Measurements from ENCODE around the gene RNASEH2A.

Gene RNASEH2A

DNA sequence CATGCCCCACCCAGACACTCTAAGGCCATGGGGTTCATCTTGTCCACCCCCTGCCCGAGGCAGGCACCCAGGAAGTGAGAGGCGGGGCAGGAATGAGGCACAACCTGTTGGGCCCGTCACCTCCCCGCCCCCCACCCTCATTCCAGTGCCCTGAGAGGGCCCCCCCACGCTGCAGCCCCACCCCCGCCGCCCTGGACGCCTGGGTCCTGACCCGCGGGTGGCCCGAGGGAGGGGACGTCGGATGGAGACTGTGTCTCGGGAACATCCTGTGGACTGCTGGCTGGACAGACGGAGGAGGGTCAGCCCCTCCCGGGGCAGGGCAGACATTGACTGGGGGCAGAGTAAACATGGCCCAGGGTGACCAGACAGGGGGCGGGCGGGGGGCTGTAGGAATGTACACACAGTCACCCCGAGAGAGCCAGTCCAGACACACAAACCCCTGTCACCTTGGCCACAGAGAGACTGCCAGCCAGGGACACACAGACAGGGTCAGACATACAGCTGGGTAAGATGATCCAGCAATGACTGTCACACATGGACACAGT, 22.5 kb upstream of the RNASEH2A start:
- no peak for TF ChIP-seq TCF4 (CRISPR knock-in tag; IDR thresholded peaks at IDR 0.05; ENCODE audit: borderline replicate concordance)
- TF ChIP-seq SNAI2 (CRISPR knock-in tag; IDR thresholded peaks at IDR 0.05) = no peak
- no peak for TF ChIP-seq ESRRG (CRISPR knock-in tag; IDR thresholded peaks at IDR 0.05)
- TF ChIP-seq OSR1 (CRISPR knock-in tag; IDR thresholded peaks at IDR 0.05) = no peak
- no peak for TF ChIP-seq ARNTL (CRISPR knock-in tag; IDR thresholded peaks at IDR 0.05; ENCODE audit: borderline replicate concordance, low read depth)
- TF ChIP-seq ZFP3 (CRISPR knock-in tag; IDR thresholded peaks at IDR 0.05) = no peak
- TF ChIP-seq ZNF70 (CRISPR knock-in tag; IDR thresholded peaks at IDR 0.05) = no peak
- no peak for TF ChIP-seq POU6F1 (CRISPR knock-in tag; IDR thresholded peaks at IDR 0.05; ENCODE audit: borderline replicate concordance, low read depth)
- ATAC-seq = no peak

DNA sequence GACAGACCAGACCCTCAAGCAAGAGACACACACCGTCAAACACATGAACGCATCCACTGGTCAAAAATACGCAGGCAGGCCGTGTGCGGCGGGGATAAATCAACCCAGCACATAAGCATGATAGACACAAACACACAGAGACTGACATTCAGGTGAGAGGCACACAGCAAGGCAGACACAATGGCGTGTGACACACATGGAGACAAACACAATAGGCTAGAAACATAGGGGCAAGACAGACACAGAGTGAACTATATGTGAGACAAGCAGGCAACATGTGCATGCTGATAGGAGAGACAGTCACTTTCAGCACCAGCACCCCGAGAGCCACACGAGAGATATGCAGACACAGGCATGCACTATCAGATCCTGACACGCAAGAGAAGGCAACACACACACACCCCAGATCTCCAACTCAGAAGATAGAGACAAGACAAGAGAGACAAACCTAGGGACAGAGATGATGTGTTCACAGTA, 22.0 kb upstream of the RNASEH2A start:
- TF ChIP-seq ARNTL (CRISPR knock-in tag; IDR thresholded peaks at IDR 0.05; ENCODE audit: borderline replicate concordance, low read depth) = no peak
- TF ChIP-seq POU6F1 (CRISPR knock-in tag; IDR thresholded peaks at IDR 0.05; ENCODE audit: borderline replicate concordance, low read depth) = no peak
- no peak for TF ChIP-seq TCF4 (CRISPR knock-in tag; IDR thresholded peaks at IDR 0.05; ENCODE audit: borderline replicate concordance)
- TF ChIP-seq ESRRG (CRISPR knock-in tag; IDR thresholded peaks at IDR 0.05) = no peak
- no peak for TF ChIP-seq ZC3H10 (CRISPR knock-in tag; IDR thresholded peaks at IDR 0.05)

GRCh38 chr19:12784871-12785430, 21.4 kb upstream of the RNASEH2A start:
- ATAC-seq = no peak
- no peak for TF ChIP-seq GLIS3 (CRISPR knock-in tag; IDR thresholded peaks at IDR 0.05)
- TF ChIP-seq ZFP3 (CRISPR knock-in tag; IDR thresholded peaks at IDR 0.05) = no peak
- TF ChIP-seq ZFP30 (CRISPR knock-in tag; IDR thresholded peaks at IDR 0.05) = no peak
- TF ChIP-seq ESRRG (CRISPR knock-in tag; IDR thresholded peaks at IDR 0.05) = no peak
- no peak for TF ChIP-seq ZC3H10 (CRISPR knock-in tag; IDR thresholded peaks at IDR 0.05)
- TF ChIP-seq, protein P1, sequence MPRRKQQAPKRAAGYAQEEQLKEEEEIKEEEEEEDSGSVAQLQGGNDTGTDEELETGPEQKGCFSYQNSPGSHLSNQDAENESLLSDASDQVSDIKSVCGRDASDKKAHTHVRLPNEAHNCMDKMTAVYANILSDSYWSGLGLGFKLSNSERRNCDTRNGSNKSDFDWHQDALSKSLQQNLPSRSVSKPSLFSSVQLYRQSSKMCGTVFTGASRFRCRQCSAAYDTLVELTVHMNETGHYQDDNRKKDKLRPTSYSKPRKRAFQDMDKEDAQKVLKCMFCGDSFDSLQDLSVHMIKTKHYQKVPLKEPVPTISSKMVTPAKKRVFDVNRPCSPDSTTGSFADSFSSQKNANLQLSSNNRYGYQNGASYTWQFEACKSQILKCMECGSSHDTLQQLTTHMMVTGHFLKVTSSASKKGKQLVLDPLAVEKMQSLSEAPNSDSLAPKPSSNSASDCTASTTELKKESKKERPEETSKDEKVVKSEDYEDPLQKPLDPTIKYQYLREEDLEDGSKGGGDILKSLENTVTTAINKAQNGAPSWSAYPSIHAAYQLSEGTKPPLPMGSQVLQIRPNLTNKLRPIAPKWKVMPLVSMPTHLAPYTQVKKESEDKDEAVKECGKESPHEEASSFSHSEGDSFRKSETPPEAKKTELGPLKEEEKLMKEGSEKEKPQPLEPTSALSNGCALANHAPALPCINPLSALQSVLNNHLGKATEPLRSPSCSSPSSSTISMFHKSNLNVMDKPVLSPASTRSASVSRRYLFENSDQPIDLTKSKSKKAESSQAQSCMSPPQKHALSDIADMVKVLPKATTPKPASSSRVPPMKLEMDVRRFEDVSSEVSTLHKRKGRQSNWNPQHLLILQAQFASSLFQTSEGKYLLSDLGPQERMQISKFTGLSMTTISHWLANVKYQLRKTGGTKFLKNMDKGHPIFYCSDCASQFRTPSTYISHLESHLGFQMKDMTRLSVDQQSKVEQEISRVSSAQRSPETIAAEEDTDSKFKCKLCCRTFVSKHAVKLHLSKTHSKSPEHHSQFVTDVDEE (CRISPR knock-in tag; IDR thresholded peaks at IDR 0.05) = no peak
- no peak for TF ChIP-seq TCF4 (CRISPR knock-in tag; IDR thresholded peaks at IDR 0.05; ENCODE audit: borderline replicate concordance)
- no peak for TF ChIP-seq CSDC2 (CRISPR knock-in tag; IDR thresholded peaks at IDR 0.05)
- TF ChIP-seq OSR1 (CRISPR knock-in tag; IDR thresholded peaks at IDR 0.05) = no peak
- TF ChIP-seq RARB (CRISPR knock-in tag; IDR thresholded peaks at IDR 0.05) = no peak

More for the DNA sequence above, 22.0 kb upstream of the RNASEH2A start:
- no peak for ATAC-seq

DNA sequence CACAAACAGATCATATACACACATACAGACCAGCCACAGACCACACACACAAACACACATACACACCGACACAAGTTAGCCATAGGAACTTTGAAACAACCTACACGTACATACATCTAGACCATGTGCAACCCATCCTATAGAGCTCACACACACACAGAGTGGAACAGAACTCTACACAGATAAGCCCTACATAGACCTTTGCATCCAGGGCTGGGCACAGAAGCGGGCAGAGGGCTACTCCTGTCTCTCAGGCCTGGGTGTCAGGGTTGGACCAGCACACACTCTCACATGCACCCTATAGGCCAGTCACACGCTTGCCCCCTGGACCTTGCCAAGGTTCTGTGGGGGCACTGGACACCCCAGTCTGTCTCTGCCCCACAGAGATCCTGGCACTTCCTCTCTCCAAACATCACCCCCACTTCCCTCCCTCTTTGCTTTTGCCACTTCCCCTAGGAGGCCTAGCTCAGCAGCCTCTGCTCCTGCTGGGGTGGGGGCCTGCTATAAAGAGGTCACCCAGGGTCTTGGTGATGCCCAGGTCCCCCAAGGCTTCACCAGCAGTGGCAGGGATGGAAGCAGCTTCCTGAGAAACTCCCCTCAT, 20.9 kb upstream of the RNASEH2A start:
- TF ChIP-seq TOX (CRISPR knock-in tag; IDR thresholded peaks at IDR 0.05; ENCODE audit: borderline replicate concordance) = no peak
- no peak for ATAC-seq

GRCh38 chr19:12786141-12786870, 20.1 kb upstream of the RNASEH2A start:
- no peak for ATAC-seq
- TF ChIP-seq ZFP3 (CRISPR knock-in tag; IDR thresholded peaks at IDR 0.05) (no peak), TOX (CRISPR knock-in tag; IDR thresholded peaks at IDR 0.05; ENCODE audit: borderline replicate concordance) (no peak), CSDC2 (CRISPR knock-in tag; IDR thresholded peaks at IDR 0.05) (no peak), OSR1 (CRISPR knock-in tag; IDR thresholded peaks at IDR 0.05) (no peak), POU6F1 (CRISPR knock-in tag; IDR thresholded peaks at IDR 0.05; ENCODE audit: borderline replicate concordance, low read depth) (no peak), ISL1 (CRISPR knock-in tag; IDR thresholded peaks at IDR 0.05) (no peak), PPARA (CRISPR knock-in tag; IDR thresholded peaks at IDR 0.05; ENCODE audit: borderline replicate concordance) (no peak), BACH2 (CRISPR knock-in tag; IDR thresholded peaks at IDR 0.05; ENCODE audit: borderline replicate concordance) (no peak), ESRRG (CRISPR knock-in tag; IDR thresholded peaks at IDR 0.05) (no peak)
- TF ChIP-seq, protein P2, sequence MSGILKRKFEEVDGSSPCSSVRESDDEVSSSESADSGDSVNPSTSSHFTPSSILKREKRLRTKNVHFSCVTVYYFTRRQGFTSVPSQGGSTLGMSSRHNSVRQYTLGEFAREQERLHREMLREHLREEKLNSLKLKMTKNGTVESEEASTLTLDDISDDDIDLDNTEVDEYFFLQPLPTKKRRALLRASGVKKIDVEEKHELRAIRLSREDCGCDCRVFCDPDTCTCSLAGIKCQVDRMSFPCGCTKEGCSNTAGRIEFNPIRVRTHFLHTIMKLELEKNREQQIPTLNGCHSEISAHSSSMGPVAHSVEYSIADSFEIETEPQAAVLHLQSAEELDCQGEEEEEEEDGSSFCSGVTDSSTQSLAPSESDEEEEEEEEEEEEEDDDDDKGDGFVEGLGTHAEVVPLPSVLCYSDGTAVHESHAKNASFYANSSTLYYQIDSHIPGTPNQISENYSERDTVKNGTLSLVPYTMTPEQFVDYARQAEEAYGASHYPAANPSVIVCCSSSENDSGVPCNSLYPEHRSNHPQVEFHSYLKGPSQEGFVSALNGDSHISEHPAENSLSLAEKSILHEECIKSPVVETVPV (CRISPR knock-in tag; IDR thresholded peaks at IDR 0.05) = no peak
- TF ChIP-seq, protein P3, sequence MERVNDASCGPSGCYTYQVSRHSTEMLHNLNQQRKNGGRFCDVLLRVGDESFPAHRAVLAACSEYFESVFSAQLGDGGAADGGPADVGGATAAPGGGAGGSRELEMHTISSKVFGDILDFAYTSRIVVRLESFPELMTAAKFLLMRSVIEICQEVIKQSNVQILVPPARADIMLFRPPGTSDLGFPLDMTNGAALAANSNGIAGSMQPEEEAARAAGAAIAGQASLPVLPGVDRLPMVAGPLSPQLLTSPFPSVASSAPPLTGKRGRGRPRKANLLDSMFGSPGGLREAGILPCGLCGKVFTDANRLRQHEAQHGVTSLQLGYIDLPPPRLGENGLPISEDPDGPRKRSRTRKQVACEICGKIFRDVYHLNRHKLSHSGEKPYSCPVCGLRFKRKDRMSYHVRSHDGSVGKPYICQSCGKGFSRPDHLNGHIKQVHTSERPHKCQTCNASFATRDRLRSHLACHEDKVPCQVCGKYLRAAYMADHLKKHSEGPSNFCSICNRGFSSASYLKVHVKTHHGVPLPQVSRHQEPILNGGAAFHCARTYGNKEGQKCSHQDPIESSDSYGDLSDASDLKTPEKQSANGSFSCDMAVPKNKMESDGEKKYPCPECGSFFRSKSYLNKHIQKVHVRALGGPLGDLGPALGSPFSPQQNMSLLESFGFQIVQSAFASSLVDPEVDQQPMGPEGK (CRISPR knock-in tag; IDR thresholded peaks at IDR 0.05; ENCODE audit: borderline replicate concordance) = no peak
